Measurements from ENCODE around the gene SNX22.

SNX22 gene

DNA sequence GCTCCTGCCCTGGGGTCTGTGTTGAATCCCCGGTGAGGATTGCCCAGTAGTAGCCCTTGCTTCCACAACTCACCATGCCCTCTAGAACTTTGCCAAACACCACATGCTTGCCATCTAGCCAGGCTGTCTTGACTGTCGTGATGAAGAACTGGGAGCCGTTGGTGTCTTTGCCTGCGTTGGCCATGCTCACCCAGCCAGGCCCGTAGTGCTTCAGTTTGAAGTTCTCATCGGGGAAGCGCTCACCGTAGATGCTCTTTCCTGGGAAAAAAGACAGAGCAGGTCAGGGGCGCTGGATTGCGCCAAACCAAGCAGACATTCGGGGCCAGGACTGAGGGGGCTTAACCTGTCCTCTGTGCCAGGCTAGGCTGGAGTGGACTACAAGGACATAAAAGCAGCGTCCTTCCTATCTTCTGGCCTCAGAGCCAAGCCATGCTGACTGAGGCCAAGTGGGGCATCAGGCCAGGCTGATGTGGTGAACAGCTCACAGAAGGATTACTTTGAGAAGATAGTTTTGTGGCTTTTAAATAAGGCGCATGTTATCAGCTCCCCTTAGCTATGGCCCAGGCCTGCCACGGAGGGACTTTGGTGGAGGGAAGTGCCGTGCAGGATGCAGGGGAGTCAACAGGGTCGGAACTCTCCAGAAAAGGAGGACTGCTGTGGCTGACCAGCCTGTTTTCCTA lies 5.3 kb downstream of the SNX22 start:
- TF ChIP-seq, protein P1, sequence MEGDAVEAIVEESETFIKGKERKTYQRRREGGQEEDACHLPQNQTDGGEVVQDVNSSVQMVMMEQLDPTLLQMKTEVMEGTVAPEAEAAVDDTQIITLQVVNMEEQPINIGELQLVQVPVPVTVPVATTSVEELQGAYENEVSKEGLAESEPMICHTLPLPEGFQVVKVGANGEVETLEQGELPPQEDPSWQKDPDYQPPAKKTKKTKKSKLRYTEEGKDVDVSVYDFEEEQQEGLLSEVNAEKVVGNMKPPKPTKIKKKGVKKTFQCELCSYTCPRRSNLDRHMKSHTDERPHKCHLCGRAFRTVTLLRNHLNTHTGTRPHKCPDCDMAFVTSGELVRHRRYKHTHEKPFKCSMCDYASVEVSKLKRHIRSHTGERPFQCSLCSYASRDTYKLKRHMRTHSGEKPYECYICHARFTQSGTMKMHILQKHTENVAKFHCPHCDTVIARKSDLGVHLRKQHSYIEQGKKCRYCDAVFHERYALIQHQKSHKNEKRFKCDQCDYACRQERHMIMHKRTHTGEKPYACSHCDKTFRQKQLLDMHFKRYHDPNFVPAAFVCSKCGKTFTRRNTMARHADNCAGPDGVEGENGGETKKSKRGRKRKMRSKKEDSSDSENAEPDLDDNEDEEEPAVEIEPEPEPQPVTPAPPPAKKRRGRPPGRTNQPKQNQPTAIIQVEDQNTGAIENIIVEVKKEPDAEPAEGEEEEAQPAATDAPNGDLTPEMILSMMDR (IDR thresholded peaks at IDR 0.05; ENCODE audit: low read length, missing control alignments), result no peak
- DNase-seq (ENCODE audit: low read depth), result no peak
- H3K4me3 ChIP-seq (replicated peaks; ENCODE audit: low read depth, low read length), result no peak overlapping the region

DNA sequence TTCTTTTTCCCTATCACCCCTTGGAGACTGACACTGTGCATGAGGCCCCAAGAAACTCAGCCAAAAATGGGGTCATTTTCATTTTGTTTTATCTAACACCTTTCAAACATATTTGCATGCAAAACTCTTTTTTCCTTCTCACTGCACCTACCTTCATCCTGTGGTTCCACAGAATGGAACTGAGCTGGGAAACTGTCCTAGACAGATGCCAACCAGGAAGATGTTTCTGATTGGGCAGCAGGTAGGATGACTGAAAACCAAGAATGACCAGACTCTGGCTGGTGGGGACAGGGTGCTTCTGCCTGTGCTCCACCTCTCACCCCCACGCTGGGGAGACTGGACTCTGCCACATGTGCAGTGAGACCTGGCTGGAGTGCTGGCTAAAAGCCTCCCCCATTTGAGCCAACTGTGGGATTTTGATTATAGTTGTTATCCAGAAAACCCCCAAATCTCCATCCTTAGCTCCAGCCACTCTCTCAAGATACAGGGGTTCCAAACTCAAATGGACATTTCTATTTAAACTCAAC lies 6.1 kb downstream of the SNX22 start:
- TF ChIP-seq, protein P1 (IDR thresholded peaks at IDR 0.05; ENCODE audit: low read length, missing control alignments), result no peak
- H3K4me3 ChIP-seq (replicated peaks; ENCODE audit: low read depth, low read length), result no peak overlapping the region
- no peak for DNase-seq (ENCODE audit: low read depth)

DNA sequence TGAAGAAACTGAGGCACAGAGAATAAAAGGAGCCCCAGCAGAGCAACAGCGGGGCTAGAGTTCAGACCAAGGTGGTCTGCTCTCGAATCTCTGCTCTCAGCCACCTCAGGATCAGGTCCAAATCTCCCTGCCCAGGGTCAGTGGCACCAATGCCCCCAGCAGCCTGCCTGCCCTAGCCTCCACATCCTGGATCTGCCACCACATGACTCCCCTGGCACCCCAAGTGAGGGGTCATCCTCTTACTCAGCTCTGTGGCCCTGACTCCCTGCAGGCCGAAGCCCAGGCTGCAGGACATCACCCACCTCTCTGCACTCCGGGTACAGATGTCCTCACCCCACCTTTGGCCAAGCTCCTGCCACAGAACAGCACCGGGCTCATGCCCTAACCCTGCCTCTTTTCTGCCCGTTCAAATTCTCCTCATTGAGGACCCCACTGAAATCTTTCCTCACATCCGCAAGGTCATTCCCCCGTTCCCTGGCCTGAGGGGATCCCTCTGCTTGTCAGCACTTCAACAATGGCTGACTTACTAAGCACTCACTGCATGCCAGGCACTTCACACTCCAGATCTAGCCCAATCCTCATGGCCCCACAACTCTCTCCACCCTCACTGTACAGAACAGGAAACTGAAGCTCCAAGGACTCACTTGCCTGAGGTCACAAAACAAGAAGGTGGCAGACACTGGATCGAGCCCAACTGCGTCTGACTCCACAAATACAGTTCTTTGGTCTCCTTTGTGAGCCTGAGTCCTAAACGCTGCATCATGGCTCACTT lies 7.0 kb downstream of the SNX22 start:
- TF ChIP-seq, protein P1 (IDR thresholded peaks at IDR 0.05; ENCODE audit: low read length, missing control alignments), result no peak

DNA sequence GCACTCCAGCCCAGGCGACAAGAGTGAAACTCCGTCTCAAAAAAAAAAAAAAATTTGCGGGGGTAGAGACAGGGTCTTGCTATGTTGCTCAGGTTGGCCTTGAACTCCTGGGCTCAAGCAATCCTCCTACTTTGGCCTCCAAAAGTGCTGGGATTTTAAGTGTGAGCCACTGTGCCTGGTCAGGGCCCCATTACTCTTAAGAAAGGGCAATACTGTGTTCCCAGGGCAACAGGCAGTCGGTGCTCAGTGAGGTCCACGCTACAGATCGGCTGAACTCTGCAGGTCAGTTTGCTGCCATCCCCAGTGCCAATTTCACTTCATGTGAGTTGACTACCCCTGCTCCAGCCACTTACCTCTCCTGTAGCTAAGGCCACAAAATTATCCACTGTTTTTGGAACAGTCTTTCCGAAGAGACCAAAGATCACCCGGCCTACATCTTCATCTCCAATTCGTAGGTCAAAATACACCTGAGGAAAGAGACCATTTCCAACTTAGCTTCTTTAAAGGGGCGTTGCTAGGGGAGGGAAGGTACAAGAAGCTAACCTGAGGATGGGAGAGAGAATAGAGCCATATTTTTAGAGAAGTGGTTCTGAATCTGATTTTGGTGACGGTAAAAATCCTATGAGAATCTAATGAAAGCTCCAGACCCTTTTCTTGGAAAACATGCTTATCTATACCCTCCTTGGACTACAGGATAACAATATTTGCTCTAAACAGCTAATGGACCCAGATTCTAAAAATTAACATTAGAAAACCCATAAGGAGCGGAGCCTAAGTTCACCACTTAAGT lies 10.4 kb downstream of the SNX22 start:
- TF ChIP-seq, protein P1 (IDR thresholded peaks at IDR 0.05; ENCODE audit: low read length, missing control alignments), result no peak
- DNase-seq (ENCODE audit: low read depth), result no peak

More for the DNA sequence above, 7.0 kb downstream of the SNX22 start:
- DNase-seq (ENCODE audit: low read depth), result no peak
- H3K4me3 ChIP-seq (replicated peaks; ENCODE audit: low read depth, low read length), result no peak overlapping the region

DNA sequence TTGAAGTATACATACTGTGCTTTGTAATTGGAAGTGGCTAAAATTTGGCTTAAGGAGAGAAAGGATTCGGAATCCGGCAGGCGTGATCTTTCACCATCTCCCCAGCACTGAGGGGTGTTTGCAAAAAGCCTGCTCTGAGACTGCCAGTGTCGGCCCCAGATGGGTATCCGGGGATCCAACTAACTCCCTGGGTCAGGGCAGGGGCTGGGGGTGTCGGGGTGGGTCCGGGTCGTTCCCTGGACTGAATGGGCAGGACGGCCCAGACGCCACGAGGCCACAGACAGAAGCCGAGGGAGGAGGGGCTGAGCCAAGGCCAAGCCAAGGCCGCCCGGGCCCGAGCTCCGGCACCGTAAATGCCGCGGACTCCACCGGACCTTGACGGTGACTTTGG lies 10.9 kb downstream of the SNX22 start:
- no peak for DNase-seq (ENCODE audit: low read depth)
- TF ChIP-seq, protein P1 (IDR thresholded peaks at IDR 0.05; ENCODE audit: low read length, missing control alignments), result no peak
- H3K4me3 ChIP-seq (replicated peaks; ENCODE audit: low read depth, low read length), result peak overlapping the region; percentile 94

More for the DNA sequence above, 10.4 kb downstream of the SNX22 start:
- peak overlapping the region; percentile 94 for H3K4me3 ChIP-seq (replicated peaks; ENCODE audit: low read depth, low read length)

DNA sequence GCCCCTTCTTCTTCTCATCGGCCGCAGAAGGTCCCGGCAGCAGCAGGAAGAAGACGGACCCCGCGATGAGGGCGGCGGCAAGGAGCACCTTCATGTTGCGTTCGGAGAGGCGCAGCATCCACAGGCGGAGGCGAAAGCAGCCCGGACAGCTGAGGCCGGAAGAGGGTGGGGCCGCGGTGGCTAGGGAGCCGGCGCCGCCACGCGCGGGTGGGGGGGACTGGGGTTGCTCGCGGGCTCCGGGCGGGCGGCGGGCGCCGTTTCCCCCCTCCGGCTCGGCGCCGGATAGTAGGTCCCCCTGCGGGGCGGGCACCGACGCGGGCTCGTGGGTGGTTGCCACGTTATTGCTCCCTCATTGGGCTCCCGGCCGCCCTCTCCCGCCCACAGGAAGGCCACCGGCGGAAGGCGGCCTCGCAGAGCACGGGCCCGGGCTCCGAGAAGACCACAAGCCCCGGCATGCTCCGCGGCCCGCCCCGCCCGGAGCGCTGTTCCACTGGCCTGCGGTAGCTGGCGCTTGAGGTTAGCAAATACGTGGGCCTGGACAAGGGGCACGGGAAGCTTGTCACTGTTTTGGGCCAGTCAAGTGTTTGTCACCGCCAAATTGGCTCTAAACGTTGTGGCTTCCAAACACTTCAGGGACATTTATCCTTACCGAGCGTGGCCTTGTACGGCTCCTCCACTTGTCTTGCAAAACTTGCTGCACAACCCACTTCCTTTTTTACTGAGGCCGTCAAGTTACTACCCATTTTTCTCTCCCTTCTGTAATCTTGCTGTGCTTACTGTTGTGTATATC lies 11.5 kb downstream of the SNX22 start, which contains the start of gene PPIB:
PPIB (minus strand) TSS at position 154 of the 790 bp plus-strand sequence; CDS start at position 118, 36 bp downstream.
- TF ChIP-seq, protein P1 (IDR thresholded peaks at IDR 0.05; ENCODE audit: low read length, missing control alignments), result peak; percentile 36
- peak; percentile 98 for DNase-seq (ENCODE audit: low read depth)
- peak within 1 kb of the TSS; percentile 94 for H3K4me3 ChIP-seq (replicated peaks; ENCODE audit: low read depth, low read length)
